Ishikawa (cell line): ENCODE data around the gene SPATA6L.

Experiments
- EP300 ChIP-seq: IDR thresholded peaks from 2 replicates; pipeline ENCODE4 v1.6.1; 2012; ENCODE audit warnings: borderline replicate concordance
- MAX ChIP-seq: IDR thresholded peaks from 2 replicates; pipeline ENCODE4 v1.6.1; 2012
- NFIC ChIP-seq: IDR thresholded peaks from 2 replicates; pipeline ENCODE4 v1.6.1; 2012
- RAD21 ChIP-seq: IDR thresholded peaks from 2 replicates; pipeline ENCODE4 v1.6.1; 2012; ENCODE audit warnings: low read depth
- TAF1 ChIP-seq: IDR thresholded peaks from 2 replicates; pipeline ENCODE4 v1.6.1; 2012; ENCODE audit warnings: low read depth, mild to moderate bottlenecking
- TCF12 ChIP-seq: IDR thresholded peaks from 2 replicates; pipeline ENCODE4 v1.6.1; 2012; ENCODE audit warnings: low read depth
- TEAD4 ChIP-seq: IDR thresholded peaks from 2 replicates; pipeline ENCODE4 v1.6.1; 2012
- YY1 ChIP-seq: IDR thresholded peaks from 2 replicates; pipeline ENCODE4 v1.6.1; 2012; ENCODE audit warnings: low read depth

DNA sequence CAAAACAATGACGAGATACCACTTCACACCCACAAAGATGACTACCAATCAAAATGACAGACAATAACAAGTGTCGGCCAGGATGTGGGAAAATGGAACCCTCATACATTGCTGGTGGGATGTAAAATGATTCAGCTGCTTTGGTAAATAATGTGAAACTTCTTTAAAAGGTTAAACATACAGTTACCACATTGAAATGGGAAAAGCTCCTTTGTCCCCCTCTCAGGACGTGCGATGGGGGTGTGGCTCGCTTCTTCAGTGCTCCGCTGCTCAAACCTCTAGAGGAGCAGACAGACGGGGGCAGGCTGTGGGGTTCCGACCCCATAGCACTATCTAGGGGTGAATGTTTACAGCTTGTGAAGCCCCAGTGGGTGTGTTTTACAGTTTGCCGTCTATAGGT lies 12.2 kb downstream of the SPATA6L start:
- TF ChIP-seq TEAD4 (no peak), EP300 (no peak), YY1 (no peak), TAF1 (no peak), RAD21 (no peak), TCF12 (no peak), NFIC (no peak), MAX (no peak)
